Inferior parietal cortex (tissue), 1 donor: ENCODE results near the gene HLA-DQA1.
A peak's percentile ranks its signal among the peaks of the same experiment; 100 is the strongest.
"Not testable (repeated sequence)": the region's sequence is repeated elsewhere in the genome, so short reads cannot be mapped to it uniquely, and the experiment has no call there.

Source experiments
- DNase-seq: peaks from one replicate; pipeline ENCODE4 v3.0.0-alpha.2; 2016; ENCODE audit errors: extremely low spot score

HLA-DQA1 gene

GRCh38 chr6:32622545-32623401, 14.4 kb upstream of the HLA-DQA1 start:
- DNase-seq = no peak

GRCh38 chr6:32623693-32624092, 13.5 kb upstream of the HLA-DQA1 start:
- no peak for DNase-seq

GRCh38 chr6:32624565-32624964, 12.6 kb upstream of the HLA-DQA1 start:
- DNase-seq = no peak

GRCh38 chr6:32625137-32625536, 12.1 kb upstream of the HLA-DQA1 start:
- no peak for DNase-seq

GRCh38 chr6:32627249-32627648, 10.0 kb upstream of the HLA-DQA1 start:
- no peak for DNase-seq

- peak; percentile 11 for DNase-seq
Observed at GRCh38 chr6:32627831-32628230, 9.4 kb upstream of the HLA-DQA1 start.

- not testable (repeated sequence) for DNase-seq
Observed at GRCh38 chr6:32629793-32630192, 7.4 kb upstream of the HLA-DQA1 start.

- no peak for DNase-seq
Observed at GRCh38 chr6:32635526-32636123, 1.6 kb upstream of the HLA-DQA1 start.

GRCh38 chr6:32637883-32638282, 677 bp downstream of the HLA-DQA1 start:
- no peak for DNase-seq

- DNase-seq = no peak
Observed at GRCh38 chr6:32638532-32639219, 1.5 kb downstream of the HLA-DQA1 start.

GRCh38 chr6:32639440-32640394, 2.5 kb downstream of the HLA-DQA1 start:
- DNase-seq = no peak

GRCh38 chr6:32641122-32641521, 3.9 kb downstream of the HLA-DQA1 start:
- DNase-seq = no peak

GRCh38 chr6:32641785-32642719, 4.8 kb downstream of the HLA-DQA1 start:
- not testable (repeated sequence) for DNase-seq

- no peak for DNase-seq
Observed at GRCh38 chr6:32642720-32643106, 5.5 kb downstream of the HLA-DQA1 start.

- no peak for DNase-seq
Observed at GRCh38 chr6:32643904-32644303, 6.7 kb downstream of the HLA-DQA1 start.

GRCh38 chr6:32645047-32645703, 8.0 kb downstream of the HLA-DQA1 start:
- no peak for DNase-seq

- no peak for DNase-seq
Observed at GRCh38 chr6:32655203-32655710, 18.1 kb downstream of the HLA-DQA1 start.

- DNase-seq = not testable (repeated sequence)
Observed at GRCh38 chr6:32657329-32657728, 20.1 kb downstream of the HLA-DQA1 start.

GRCh38 chr6:32657819-32658218, 20.6 kb downstream of the HLA-DQA1 start:
- DNase-seq = not testable (repeated sequence)
